Nucleus accumbens (tissue), 56 donors: ENCODE measurements around the gene RNF151.
"Not testable (repeated sequence)": the region's sequence is repeated elsewhere in the genome, so short reads cannot be mapped to it uniquely, and the experiment has no call there.

Experiments
- DNase-seq, 56 donors: peaks; one replicate each; lab custom pipeline; 2025; lab: John Stamatoyannopoulos, UW

Gene RNF151

DNA sequence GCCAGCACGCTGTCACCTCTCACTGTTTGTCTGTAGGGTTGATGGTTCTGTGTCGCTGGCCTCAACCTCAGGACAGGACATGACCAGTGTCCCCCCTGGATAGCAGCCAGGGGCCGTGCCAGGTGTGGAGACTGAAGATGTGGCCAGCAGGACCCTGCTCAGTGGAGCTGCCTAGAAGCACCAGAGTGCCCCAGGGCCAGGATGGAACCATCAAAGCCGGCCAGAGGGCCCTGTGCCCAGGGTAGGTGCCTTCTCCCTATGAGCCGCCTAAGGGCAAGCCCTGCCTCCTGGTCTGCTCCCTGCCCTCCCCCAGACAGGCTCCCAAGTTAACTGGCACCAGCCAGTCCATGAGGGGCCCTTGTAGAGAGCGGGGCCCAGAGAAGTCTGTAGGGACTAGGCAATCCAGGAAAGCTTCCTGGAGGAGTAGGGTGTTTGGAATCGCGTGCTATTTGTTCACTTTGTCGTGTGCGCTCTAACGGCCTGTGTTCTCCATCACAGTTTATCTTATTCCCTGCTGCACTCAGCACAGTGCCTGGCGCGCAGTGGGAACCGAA is 7.9 kb upstream of the RNF151 start:
- peak in 1 of 56 donors; percentile 28 for DNase-seq

DNA sequence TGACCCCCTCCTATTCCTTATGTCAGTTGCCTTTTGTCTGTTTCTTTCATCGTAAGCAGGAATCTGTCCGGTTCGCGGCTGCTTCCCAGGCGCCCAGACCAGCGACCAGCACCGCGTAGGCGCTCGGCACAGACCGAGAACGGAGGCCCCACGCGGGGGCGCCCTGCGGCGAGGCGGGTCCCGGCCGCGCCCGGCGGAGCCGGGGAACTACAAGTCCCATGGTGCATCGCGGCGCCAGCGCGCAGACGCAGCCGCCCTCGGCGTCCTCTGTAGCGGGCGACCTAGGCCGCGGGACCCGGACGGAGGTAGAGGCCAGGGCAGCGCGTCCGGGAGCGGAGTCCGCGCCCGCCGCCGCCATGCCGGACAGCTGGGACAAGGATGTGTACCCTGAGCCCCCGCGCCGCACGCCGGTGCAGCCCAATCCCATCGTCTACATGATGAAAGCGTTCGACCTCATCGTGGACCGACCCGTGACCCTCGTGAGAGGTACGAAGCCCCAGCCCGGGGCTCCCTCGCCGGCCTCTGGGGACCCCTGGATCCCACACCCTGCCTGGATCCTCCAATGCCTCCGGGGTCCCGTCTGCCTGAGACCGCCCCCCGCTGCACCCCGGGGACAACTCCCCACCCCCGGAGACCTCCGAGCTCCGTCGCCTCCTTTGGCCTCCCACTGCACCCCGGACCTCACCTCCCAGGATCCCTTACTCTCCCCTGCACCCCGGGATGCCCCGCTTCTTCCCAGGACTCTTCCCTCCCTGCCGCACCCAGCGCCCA is 7.2 kb upstream of the RNF151 start, which contains the start of gene NDUFB10:
Gene NDUFB10, plus strand, starts transcription at position 270 of the 771 bp plus-strand sequence. Its CDS starts 87 bp downstream, at position 357.
- DNase-seq = peak in 54 of 56 donors; percentile 57 to 94 (median 84)

DNA sequence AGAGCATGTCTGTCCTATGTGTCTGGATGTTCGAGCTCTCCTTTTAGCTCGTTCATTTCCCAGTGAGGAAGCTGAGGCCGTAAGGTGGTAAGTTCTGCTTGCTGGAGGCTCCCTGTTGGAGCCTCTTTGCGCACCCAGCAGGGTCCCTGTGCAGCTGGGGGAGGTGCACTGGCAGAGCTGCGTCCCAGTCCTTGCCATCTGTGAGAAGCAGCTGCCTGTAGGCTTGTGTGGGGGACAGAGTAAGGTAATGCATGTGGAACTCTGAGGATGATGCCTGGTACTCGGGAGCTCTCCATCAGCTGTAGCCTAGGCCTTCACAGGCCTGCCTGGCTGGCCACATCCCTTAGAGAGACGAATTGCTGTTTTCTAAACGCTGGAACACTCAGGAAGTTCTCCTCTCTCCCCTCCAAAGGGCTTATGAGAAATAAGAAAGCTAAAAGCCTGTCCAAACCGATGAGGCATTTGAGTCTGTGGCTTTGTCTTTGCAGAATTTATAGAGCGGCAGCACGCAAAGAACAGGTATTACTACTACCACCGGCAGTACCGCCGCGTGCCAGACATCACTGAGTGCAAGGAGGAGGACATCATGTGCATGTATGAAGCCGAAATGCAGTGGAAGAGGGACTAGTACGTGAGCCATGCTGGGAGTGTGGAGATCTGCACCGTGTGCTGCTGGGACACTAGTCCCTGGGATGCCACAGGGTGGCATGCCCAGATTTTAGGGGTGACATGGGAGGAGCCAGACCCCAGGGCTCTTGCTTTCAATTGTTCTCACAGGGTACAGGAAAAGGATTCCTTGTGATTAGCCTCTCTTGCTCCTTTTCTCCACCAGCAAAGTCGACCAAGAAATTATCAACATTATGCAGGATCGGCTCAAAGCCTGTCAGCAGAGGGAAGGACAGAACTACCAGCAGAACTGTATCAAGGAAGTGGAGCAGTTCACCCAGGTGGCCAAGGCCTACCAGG is 5.7 kb upstream of the RNF151 start:
- no peak for DNase-seq

DNA sequence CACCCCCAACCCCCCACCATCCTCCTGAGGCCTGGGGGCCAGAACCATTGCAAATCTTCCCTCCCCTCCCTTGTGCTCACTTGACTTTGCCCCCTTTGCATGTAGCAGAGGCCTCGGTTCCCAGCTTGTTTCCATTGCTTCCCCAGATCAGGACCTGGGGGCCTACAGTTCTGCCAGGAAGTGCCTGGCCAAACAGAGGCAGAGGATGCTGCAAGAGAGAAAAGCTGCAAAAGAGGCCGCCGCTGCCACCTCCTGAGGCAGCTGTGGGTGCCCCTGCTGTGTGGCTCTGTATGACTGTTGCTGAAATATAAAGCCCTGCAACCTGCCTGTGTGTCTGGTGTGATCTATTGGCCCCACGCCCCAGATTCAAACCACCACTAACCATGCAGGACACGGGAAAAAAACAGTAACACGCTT is 5.0 kb upstream of the RNF151 start:
- no peak for DNase-seq

DNA sequence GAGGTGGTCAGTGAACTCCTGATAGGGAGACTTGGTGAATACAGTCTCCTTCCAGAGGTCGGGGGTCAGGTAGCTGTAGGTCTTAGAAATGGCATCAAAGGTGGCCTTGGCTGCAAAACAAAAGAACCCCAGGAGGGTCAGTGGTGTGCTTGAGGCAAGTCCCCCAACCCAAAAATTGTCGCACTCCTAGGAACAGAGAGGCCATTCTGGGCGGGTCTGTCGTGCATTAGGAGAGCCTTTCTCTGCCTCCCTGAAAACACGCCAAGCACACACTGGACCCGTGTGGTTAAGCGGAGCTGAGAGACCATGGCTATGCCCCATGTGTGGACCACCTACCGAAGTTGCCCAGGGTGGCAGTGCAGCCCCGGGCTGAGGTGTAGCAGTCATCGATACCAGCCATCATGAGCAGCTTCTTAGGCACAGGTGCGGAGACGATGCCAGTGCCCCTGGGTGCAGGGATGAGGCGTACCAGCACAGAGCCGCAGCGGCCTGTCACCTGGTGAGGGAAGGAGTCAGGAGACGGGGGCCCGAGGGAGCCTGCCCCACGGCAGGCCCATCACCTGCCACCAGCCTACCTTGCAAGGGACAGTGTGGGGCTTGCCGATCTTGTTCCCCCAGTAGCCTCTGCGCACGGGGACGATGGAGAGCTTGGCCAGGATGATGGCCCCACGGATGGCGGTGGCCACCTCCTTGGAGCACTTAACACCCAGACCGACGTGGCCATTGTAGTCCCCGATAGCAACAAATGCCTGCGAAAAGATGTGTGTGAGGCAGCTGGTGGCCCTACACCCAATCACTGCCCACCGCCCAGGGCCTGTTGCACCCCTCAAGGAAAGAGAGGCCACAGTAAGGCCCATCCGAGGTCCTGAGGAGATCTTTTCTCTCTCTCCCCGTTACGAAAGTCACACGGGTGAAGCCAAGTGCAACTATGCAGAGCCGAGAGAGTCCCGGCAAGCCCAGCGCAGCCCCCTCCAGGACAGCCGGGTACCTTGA is 4.2 kb upstream of the RNF151 start:
- DNase-seq = not testable (repeated sequence)

DNA sequence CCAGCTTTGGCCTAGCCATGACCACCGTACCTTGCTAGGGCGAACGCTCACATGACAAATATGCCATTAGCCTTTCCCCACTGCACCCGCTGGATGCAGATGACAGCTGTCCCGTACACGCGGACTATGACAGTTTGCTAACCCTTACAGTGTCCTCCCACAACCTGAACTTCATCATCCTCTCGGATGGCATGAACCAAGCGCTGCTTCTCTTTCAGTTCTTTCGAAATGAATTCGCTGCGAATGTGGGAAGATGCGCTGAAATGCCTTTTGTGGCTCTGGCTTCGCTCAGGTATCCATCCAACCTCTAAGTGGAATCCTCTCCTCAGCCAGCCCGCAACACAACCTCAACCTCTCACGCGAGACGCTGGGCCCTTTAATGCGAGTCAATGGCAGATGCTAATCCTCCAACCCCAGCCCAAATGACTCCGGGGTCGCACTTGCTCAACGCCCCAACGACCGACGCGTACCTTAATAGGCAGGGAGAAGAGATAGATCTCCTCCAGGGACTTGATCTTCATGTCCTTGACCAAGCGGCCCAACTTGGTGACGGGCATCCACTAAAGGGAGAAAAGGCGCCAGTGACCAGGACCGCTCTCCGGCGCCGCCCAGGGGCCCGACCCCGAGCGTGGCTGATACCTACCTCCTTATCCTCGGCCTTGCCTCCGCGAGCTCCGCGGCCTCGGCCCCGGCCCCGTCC is 2.7 kb upstream of the RNF151 start:
- peak in 12 of 56 donors; percentile 39 to 66 (median 57) for DNase-seq

DNA sequence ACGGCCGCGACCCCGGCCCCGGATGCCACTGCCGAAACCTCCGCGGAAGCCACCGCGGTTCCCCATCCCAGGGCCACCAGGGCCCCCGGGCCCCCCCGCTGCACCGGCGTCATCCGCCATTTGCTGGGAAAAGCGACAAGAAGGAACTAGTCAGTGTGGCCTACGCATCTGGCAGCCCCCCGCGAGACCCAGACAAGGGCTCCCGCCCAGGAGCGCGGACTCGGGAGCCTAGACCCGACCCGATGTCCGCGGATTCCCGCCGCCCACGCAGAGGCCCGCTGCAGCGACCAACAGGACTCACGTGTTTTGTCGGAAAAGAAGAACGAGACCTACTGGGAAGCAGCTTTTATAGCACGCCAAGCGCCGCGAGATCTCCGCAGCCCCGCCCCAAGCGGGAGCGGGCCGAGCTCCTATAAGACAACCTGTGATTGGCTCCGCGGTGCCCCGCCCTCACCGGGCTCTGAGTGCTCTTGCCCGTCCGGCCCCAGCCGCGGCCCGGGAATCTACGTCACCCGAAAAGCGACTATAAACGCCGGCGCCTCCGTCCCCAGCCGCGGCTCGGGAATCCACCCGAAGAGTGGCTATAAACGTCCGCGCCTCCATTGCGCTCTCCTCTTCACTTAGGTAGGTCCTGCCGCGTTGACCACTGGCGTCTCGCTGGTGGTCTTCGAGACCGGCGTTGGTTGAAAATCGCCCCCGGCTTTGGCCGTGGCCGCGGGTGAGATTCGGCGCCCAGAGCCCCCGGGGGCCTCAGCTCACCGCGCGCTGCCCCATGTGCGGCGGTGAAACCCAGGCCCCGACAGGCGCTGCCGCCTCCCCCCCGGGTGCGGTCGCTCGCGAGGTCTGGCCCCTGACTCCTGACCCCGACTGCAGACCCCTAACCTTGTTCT is 1.9 kb upstream of the RNF151 start, which contains the start of gene RPS2:
Gene RPS2, minus strand, starts transcription at position 321 of the 890 bp plus-strand sequence. Its CDS starts 201 bp downstream, at position 120.
- DNase-seq = peak; percentile 48 to 100 (median 97)

DNA sequence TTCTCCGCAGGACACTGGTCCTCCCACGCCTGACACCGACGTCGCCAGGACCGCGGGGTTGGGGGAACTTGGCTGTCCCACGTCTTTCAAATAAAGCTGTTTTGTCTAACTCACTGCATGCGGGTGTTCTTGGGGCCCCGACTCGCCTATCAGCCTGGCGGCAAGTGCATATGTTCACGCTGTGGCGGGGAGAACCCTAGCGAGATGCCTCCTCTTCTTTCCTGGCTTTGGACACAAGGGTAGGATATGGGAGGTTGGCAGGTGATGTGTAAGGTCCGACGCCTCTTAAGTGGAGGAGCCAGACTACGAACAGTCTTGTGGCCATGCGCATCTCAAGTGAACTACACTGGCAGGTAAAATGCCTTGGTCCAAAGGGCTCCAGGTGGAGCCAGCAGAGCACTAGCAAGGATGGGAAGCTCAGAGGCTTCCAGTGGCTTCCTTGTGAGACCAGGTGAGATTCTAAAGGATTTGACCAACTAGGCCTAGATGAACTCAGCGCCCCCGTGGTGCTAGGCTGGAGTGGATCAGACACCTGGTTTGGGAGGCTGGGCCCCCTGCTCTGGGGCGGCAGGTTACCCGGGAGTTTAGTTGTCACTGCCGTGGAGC is 1.2 kb upstream of the RNF151 start:
- DNase-seq = peak in 1 of 56 donors; percentile 4

DNA sequence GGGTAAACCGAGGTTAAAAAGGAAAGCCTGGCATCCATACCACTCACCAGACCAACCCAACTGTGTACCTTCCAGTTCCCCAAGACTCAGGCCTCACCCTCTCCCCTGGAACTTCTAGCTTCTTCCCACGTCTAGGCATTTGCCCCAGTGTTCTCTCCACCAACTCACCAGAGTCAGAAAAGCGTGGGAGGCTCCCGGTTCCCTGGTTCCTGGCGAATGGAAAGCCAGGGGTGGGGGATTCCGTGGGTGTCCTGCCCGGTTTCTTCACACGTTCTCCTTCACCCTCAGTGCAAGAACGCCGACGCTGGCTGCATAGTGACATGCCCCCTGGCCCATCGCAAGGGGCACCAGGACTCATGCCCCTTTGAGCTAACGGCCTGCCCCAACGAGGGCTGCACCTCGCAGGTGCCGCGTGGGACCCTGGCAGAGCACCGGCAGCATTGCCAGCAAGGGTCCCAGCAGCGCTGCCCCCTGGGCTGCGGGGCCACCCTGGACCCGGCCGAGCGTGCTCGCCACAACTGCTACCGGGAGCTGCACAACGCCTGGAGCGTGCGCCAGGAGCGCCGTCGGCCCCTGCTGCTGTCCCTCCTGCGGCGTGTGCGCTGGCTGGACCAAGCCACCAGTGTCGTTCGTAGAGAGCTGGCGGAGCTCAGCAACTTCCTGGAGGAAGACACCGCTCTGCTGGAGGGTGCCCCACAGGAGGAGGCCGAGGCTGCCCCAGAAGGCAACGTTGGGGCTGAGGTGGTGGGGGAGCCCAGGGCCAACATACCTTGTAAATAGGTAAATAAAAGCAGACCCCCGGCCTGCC is 1.7 kb downstream of the RNF151 start:
- DNase-seq = peak in 20 of 56 donors; percentile 5 to 65 (median 22)

DNA sequence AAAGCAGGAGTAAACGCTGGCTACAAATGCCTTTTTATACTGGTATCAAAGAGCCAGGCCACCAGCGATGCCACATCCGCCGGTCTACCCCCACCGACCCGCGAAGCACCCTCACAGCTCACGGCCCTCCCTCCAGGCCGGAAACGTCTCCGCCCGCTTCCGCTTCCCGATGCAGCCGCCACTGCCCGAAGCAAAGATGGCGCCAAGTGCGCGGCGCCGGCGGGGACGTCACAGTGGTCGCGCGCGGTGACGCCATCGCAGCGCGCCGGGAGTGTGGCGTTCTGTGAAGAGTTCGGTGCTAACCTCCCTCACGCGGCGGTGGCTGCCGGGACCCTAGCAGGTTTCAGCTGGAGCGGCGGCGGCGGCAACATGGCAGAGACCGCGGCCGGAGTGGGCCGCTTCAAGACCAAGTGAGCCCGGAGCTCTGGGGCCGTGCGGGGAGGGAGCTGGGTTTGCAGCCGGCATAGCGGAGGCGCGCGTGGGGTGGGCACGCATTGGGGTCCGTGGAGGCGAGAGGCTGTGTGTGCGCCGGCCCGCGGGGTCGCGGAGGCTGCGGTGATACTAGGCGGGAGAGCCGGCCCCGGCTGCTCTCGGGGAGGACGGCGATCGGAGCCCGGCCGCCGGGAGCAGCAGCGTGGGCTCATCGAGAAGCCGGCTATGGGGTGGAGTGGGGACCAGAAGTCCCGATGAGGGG is 5.3 kb downstream of the RNF151 start, which contains the start of gene TBL3:
Gene TBL3, plus strand, starts transcription at position 258 of the 694 bp plus-strand sequence. Its CDS starts 112 bp downstream, at position 370.
- DNase-seq = peak in 55 of 56 donors; percentile 69 to 95 (median 89)

DNA sequence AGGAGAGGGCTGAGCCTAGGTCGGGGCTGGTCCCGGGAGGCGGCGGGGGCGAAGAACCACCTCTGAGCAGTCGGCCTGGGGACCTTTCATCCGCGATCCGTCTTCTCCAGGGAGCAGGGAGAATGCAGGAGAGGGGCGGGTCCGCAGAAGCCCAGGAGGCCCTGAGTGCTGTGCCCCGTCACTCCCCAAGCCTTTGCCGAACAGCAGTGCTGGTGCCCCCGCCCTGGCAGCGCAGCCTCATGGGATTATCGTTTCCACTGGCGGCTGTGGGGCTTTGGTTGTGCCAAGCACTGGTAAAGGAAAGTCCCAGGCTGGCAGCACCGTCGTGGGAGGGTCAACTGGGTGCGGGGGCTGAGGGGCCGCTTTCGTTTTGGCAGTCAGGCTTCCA is 5.8 kb downstream of the RNF151 start:
- peak in 2 of 56 donors; percentile 8 to 15 for DNase-seq

DNA sequence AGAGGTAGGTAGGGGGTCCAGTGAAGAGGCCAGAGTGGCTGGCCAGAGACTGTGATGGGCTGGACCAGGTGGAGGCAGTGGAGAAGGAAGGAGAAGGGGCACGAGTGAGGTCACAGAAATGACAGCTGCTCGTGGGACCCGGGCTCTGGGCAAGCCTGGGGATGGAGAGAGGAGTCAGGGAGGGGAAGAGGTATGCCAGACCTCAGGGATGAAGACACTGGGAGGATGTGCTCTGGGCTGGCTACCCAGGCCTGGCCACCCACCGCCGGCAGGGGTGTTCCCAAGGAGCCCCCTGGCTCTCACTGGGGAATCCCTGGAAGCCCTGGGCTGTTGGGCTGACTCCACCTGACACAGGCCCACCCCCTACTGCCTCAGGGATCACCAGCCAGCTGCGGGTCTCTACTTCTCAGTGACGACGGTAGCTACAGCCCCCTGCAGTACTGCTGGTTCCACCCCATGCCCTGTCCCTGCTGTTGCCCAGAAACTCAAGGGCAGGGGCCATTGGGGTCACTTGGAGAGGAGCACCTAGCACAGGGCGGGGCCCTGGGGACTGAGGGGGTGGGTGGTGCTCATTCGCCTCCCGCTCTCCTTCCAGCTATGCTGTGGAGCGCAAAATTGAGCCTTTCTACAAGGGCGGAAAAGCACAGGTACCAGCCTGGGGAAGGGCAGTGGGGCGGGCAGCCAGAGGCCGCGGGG is 7.0 kb downstream of the RNF151 start:
- DNase-seq = no peak

DNA sequence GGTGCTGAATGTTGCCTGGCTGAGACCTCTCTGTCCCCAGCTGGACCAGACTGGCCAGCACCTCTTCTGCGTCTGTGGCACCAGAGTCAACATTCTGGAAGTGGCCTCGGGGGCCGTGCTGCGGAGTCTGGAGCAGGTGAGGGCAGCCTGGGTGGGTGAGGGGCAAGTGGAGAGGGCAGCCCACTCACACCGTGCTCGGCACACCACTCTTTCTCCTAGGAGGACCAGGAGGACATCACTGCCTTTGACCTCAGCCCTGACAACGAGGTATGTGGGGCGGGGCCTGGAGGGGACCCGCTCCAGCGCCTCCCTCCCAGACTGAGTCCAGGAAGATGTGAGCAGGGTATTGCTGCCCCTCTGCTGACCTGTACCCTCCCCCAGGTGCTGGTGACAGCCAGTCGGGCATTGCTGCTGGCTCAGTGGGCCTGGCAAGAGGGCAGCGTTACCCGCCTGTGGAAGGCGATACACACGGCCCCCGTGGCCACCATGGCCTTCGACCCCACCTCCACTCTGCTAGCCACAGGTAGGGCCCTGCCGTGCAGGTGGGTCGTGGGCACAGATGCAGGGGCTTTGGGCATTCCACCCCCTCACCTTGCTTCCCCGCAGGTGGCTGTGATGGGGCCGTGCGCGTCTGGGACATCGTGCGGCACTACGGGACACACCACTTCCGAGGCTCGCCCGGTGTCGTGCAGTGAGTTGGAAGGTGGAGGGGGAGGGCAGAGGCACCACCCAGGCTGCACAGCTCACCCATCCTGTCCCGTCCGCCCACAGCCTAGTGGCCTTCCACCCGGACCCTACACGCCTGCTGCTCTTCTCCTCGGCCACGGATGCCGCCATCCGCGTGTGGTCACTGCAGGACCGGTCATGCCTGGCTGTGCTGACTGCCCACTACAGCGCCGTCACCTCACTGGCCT is 7.8 kb downstream of the RNF151 start:
- DNase-seq = no peak
